Measurements from ENCODE around the gene CAPN15.

The CAPN15 gene

GRCh38 chr16:546909-547770, 19.6 kb downstream of the CAPN15 start:
- DNase-seq (ENCODE audit: low spot score): peak; percentile 37

GRCh38 chr16:548586-548985, 21.1 kb downstream of the CAPN15 start:
- no peak for DNase-seq (ENCODE audit: low spot score)

- DNase-seq (ENCODE audit: low spot score): no peak
These were observed 22.2 kb downstream of the CAPN15 start for GRCh38 chr16:549544-550263.

GRCh38 chr16:551210-551609, 23.7 kb downstream of the CAPN15 start:
- no peak for DNase-seq (ENCODE audit: low spot score)

GRCh38 chr16:552171-552570, 24.7 kb downstream of the CAPN15 start:
- DNase-seq (ENCODE audit: low spot score): no peak

- DNase-seq (ENCODE audit: low spot score): no peak
These were observed 26.2 kb downstream of the CAPN15 start for GRCh38 chr16:553601-554296.

- no peak for DNase-seq (ENCODE audit: low spot score)
These were observed 26.7 kb downstream of the CAPN15 start for GRCh38 chr16:554297-554621.

GRCh38 chr16:554640-555365, 27.3 kb downstream of the CAPN15 start:
- DNase-seq (ENCODE audit: low spot score): no peak

GRCh38 chr16:555528-556473, 28.3 kb downstream of the CAPN15 start:
- DNase-seq (ENCODE audit: low spot score): no peak

- no peak for DNase-seq (ENCODE audit: low spot score)
These were observed 29.1 kb downstream of the CAPN15 start for GRCh38 chr16:556474-557173.

GRCh38 chr16:557463-558297, 30.2 kb downstream of the CAPN15 start:
- no peak for DNase-seq (ENCODE audit: low spot score)

- DNase-seq (ENCODE audit: low spot score): no peak
These were observed 30.9 kb downstream of the CAPN15 start for GRCh38 chr16:558298-559020.

- no peak for DNase-seq (ENCODE audit: low spot score)
These were observed 31.5 kb downstream of the CAPN15 start for GRCh38 chr16:559021-559380.

- DNase-seq (ENCODE audit: low spot score): no peak
These were observed 32.1 kb downstream of the CAPN15 start for GRCh38 chr16:559411-560203.

- no peak for DNase-seq (ENCODE audit: low spot score)
These were observed 32.7 kb downstream of the CAPN15 start, which contains the start of gene PRR35 for GRCh38 chr16:560204-560700. TSS of gene PRR35 (plus strand) at chr16:560394. CDS start at chr16:563295, 2,901 bp downstream.

- no peak for DNase-seq (ENCODE audit: low spot score)
These were observed 33.3 kb downstream of the CAPN15 start for GRCh38 chr16:560701-561412.

- no peak for DNase-seq (ENCODE audit: low spot score)
These were observed 33.9 kb downstream of the CAPN15 start for GRCh38 chr16:561413-561794.

Measured in CD4-positive, alpha-beta T cell treated with Interleukin-6 at 100 ng/mL for 8 hours (primary cell).